ENCODE data around the gene DPP10.

Gene DPP10

DNA sequence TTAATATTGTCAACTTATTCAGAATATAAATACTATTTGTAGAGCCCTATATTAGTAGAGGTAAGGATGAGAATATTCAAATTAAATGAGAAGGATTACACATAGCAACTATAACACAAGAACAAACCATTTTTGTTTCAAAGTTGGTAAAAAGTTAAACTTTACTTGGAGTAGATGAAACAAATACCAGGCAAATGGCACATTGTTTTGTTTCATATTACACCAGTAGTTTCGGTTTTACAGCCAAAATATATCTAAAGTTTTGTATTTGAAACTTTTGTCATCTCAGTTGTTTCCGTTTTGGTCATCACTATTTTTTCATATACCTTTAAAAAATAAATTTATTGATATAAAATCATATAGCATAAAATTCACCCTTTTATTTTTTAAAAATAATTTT, 1039.4 kb downstream of the DPP10 start:
- TF ChIP-seq, protein P1, sequence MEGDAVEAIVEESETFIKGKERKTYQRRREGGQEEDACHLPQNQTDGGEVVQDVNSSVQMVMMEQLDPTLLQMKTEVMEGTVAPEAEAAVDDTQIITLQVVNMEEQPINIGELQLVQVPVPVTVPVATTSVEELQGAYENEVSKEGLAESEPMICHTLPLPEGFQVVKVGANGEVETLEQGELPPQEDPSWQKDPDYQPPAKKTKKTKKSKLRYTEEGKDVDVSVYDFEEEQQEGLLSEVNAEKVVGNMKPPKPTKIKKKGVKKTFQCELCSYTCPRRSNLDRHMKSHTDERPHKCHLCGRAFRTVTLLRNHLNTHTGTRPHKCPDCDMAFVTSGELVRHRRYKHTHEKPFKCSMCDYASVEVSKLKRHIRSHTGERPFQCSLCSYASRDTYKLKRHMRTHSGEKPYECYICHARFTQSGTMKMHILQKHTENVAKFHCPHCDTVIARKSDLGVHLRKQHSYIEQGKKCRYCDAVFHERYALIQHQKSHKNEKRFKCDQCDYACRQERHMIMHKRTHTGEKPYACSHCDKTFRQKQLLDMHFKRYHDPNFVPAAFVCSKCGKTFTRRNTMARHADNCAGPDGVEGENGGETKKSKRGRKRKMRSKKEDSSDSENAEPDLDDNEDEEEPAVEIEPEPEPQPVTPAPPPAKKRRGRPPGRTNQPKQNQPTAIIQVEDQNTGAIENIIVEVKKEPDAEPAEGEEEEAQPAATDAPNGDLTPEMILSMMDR (IDR thresholded peaks at IDR 0.05; ENCODE audit: borderline replicate concordance, control extremely low read depth, extremely low read depth, insufficient read depth, missing control alignments), result no peak
- in situ Hi-C loops (cut with MboI; ENCODE audit: low sequenced_read_pairs, unreplicated experiment), result no loop called here
- DNase-seq (ENCODE audit: low spot score), result no peak

DNA sequence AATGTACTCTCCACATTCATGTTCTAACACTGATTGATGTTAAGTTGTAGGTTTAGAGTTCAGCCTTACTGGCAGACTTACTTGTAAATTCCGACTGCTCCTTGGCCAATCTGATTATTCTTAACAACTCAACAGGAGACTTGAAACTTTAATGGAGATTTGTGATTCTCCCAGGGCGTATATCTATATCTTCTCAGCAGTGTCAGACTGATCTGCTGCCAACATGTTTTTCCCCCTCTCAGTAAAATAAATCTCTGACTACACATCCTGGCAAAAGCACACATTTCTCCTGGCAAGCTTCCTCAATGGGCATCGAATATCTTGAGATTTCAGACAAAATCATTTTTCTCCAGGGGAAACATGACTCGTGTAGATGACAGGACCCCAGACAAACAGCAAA, 1041.2 kb downstream of the DPP10 start:
- TF ChIP-seq, protein P1 (IDR thresholded peaks at IDR 0.05; ENCODE audit: borderline replicate concordance, control extremely low read depth, extremely low read depth, insufficient read depth, missing control alignments), result no peak
- no peak for DNase-seq (ENCODE audit: low spot score)
- in situ Hi-C loops (cut with MboI; ENCODE audit: low sequenced_read_pairs, unreplicated experiment), result no loop called here

DNA sequence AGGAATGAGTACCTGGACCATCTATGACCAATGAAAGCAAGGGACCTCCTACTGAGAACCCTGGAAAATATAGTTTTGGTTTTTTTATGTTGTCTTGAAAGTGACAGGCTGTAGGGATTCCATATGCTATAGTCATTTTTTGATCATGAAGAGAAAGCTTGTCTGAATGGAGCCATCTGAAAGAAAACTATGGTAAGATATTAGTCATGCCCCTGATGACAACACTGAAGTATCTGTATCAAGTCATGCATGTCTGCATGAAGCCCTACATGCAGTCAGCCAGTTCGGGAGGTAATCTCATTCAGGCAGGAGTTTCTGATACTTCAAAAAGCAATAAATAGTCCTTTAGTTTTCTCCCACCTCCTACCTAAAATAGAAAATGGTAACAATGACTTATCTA, 1042.0 kb downstream of the DPP10 start:
- DNase-seq (ENCODE audit: low spot score), result no peak
- in situ Hi-C loops (cut with MboI; ENCODE audit: low sequenced_read_pairs, unreplicated experiment), result no loop called here
- TF ChIP-seq, protein P1 (IDR thresholded peaks at IDR 0.05; ENCODE audit: borderline replicate concordance, control extremely low read depth, extremely low read depth, insufficient read depth, missing control alignments), result no peak

DNA sequence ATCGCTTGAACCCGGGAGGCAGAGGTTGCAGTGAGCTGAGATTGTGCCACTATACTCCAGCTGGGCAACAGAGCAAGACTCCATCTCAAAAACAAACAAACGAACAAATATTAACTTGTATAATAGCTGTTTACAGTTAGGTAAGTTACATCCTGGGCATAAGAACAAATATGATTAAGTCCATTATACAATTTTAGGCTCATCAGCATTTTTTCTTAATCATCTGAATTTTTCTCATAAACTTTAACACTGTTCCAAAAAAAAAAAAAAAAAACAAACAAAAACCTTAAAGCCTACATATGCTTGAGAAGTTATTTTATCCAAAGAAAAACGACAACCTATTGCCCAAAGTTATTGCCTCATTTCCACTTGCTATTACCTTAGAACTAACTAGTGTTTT, 1042.5 kb downstream of the DPP10 start:
- in situ Hi-C loops (cut with MboI; ENCODE audit: low sequenced_read_pairs, unreplicated experiment), result no loop called here
- TF ChIP-seq, protein P1 (IDR thresholded peaks at IDR 0.05; ENCODE audit: borderline replicate concordance, control extremely low read depth, extremely low read depth, insufficient read depth, missing control alignments), result no peak
- no peak for DNase-seq (ENCODE audit: low spot score)

DNA sequence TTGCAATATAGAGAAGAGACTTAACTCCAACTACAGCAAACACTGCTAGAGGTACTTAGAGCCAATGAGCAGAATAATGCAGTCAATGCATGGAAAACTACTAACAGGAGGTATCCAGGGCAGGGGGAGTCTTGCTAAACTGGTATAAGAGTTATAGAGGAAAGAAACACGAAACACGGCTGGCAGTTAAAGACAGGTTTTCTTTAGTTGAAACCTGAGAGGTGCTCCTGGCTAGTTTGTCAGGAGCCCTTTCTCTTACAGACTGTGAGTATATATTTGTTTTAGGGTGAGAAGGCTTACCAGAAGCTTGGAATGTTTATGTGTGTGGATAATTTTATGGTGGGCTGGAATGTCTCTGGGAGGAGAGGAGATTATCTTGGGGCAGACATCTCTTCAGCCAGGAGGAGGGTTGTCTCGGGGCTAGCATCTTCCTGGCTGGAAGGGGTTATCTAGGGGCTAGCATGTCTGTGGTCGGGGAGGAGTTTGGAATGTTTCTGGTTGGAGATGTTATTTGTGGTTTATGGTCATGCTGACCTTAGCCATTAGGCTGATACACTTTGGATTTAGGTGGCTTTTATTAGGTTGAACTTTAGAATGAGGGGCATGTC, 1048.8 kb downstream of the DPP10 start:
- no peak for DNase-seq (ENCODE audit: low spot score)
- TF ChIP-seq, protein P1 (IDR thresholded peaks at IDR 0.05; ENCODE audit: borderline replicate concordance, control extremely low read depth, extremely low read depth, insufficient read depth, missing control alignments), result no peak
- in situ Hi-C loops (cut with MboI; ENCODE audit: low sequenced_read_pairs, unreplicated experiment), result no loop called here

DNA sequence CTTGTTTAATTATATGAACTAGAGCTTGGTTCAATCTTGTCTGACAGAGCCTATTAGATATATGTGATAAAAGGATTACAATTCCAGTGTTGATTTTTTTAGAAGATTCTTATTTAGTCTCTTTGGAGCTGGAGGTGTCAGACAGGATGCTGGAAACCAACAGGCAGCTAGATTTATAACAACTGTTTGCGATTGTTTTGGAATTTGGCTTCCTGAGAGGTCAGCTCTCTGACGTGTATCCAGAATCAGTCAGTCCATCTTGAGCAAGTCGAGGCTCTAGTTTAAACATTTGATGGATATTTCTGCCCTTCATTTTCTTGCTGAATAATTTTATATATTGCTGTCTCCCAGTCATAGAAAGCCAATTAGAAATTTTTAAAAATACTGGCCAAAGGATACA, 1062.9 kb downstream of the DPP10 start:
- in situ Hi-C loops (cut with MboI; ENCODE audit: low sequenced_read_pairs, unreplicated experiment), result no loop called here
- TF ChIP-seq, protein P1 (IDR thresholded peaks at IDR 0.05; ENCODE audit: borderline replicate concordance, control extremely low read depth, extremely low read depth, insufficient read depth, missing control alignments), result no peak
- no peak for DNase-seq (ENCODE audit: low spot score)
